HPDE6-E6E7 (cell line): ENCODE data around the gene ODF2L.

Experiments
- DNase-seq: peaks from one replicate; pipeline ENCODE4 v3.0.0; 2011; ENCODE audit warnings: missing footprints; ENCODE audit errors: extremely low spot score

Gene ODF2L, protein sequence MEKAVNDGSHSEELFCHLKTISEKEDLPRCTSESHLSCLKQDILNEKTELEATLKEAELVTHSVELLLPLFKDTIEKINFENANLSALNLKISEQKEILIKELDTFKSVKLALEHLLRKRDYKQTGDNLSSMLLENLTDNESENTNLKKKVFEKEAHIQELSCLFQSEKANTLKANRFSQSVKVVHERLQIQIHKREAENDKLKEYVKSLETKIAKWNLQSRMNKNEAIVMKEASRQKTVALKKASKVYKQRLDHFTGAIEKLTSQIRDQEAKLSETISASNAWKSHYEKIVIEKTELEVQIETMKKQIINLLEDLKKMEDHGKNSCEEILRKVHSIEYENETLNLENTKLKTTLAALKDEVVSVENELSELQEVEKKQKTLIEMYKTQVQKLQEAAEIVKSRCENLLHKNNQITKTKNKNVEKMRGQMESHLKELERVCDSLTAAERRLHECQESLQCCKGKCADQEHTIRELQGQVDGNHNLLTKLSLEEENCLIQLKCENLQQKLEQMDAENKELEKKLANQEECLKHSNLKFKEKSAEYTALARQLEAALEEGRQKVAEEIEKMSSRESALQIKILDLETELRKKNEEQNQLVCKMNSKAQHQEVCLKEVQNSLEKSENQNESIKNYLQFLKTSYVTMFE

DNA sequence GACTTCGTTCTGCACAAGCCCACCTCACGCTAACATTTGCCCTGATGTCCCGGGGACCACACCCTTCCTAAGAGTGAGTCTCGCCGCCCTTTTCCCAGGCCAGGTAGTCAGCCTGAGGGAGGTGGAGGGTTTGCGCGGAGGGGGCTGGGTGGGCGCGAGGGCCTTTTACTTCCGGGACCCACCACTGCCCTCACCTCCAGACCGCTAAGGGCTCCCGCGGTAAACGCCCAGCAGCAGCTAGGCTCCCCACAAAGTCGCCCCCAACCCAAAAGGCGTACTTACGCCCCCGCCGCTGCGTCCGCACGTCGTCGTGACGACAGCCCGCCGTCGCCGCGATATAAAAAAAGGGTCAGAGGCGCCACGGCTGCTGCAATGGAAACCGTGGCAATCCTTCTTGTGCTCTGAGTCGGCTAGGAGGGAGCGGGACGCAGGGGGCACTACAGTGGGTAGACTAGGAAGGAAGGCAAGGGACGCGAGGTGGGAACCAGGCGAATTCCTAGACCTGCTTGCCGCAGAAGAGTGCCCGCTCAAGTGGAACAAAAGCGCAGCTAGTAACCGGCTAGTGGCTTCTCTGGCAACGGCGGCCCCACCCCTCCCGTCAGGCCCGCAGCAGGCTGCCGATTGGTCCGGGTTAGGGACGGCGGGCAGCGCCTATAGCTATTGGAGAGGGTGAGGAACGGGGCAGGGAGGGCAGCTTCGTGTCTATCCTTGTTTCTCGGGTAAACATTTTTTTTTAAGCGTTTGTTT, at the start of gene ODF2L:
ODF2L (minus strand) TSS at position 573 of the 747 bp plus-strand sequence. CDS start 9,296 bp downstream, outside the sequence.
- peak; percentile 95 for DNase-seq

DNA sequence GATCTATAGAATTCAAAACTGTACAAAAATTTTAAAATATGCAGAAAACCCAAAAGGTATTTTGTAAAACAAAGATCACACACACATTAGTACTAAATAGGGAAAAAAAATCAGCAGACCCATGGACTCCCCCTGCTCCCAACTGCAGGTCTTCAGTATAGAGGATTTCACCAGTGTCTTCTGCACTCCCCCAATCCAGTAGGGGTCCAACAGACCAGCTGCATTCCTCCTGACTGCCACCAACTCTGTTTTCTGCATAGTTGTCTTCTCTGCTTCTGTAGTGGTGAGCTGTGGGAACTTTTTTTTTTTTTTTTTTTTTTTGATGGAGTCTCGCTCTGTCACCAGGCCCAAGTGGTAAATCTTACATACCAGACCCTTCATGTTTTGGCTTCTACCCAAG, 49.8 kb upstream of the ODF2L start:
- no peak for DNase-seq

DNA sequence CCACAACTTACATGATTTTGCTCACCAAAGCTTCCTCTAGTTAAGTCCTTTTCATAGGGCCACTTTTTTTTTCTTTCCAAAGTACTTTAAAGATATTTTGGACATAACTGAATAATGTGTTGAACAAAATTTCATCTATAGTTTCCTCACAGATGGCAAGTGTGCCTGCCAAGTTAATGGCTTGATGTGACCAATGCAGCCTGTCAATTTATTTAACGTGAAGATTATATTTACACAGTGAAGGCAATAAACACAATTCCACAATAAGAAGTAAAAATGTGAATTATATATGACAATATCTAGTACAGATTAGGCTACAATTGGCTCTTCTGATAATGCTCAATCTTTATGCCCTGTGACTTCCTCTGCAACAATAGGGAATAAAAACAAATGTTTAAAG, 45.9 kb upstream of the ODF2L start:
- no peak for DNase-seq

DNA sequence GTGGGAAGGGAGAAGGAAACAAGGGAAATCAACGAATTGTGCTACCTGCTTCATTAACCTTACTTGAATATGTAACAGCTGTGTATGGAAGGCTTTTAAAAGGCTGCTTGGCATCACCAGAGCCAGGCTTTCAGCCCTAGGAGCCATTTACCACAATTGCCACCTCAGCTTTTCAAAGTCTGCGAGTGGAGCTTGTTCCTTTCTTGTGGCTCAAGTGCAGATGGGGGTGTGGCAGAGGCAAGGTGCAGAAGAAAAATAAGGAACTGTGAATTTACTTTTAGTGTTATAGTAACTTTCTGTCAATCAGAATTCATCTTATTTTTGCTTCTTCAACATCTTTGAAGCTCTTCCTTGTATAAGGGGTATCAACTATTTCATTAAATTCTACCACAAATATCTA, 45.5 kb upstream of the ODF2L start:
- DNase-seq: no peak

DNA sequence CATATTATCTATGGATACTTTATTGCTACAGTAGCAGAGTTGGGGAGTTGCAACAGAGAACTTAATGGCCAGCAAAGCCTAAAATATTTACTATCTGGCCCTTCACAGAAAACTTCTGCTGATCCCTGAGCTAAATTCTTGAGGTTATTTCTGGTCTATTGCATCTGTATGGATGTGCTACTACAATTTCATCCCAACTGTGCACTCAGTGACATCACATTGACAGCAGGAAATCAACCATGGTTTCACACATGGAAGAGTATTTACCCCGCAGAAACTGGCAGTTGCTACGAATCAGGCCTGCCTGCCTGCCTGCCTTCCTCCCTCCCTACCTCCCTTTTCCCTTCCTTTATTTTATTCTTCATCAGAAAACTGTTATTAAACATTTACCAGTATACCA, 39.9 kb upstream of the ODF2L start:
- no peak for DNase-seq

DNA sequence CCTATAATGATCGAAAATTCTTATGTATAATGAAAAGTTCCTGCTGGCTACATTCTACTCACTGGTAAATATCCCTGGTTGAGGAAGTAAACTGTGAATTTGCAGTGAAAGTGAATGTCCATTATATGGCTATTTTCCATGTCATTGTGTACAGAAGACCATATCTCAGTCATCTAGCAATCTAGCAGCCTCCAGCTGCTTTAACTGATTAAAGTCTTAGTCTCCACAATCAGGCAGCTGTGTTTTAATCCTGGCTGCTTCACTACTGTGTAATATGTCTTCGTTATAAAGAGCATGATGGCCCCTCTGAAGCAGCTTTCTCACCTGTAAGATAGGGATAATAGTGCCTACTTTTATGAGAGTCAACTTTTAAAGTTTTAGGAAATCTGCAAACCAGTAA, 39.2 kb upstream of the ODF2L start:
- DNase-seq: no peak

DNA sequence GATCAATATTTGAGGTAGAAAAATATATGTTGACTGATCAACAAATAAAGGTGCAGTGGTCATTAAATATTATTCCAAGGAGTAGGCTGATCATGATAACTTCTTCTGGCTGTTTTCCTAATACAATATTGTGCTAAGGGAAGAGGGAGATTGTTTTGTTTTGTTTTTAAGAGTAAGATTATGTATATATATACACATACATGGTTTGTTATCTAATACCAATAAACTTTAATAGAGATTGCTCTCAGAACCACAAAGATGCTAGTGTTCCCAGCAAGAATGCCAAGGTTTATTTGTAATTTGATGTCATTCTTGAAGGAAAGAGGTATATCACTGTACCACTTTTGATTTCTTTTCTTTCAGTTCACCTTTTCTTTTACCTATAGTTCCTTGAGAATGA, 37.9 kb upstream of the ODF2L start:
- no peak for DNase-seq

DNA sequence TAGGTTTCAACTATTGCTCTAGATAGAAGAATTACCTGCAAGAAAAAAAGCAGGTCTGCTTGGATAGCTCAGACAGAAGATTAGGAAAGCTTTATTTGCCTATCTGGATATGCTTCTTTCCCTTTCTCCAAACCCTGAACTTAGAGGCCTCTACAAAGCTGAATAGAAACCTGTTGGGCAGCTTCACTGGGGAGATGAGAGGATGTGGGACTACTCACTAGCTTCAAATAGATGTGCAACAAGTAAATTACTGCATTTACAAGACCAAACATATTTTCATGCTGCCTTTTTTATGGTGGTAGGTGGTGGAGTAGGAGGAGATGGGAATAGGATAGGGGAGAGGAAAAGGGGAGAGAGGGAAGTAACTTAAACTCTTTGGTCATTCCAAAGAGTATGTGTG, 34.3 kb upstream of the ODF2L start:
- peak; percentile 49 for DNase-seq

DNA sequence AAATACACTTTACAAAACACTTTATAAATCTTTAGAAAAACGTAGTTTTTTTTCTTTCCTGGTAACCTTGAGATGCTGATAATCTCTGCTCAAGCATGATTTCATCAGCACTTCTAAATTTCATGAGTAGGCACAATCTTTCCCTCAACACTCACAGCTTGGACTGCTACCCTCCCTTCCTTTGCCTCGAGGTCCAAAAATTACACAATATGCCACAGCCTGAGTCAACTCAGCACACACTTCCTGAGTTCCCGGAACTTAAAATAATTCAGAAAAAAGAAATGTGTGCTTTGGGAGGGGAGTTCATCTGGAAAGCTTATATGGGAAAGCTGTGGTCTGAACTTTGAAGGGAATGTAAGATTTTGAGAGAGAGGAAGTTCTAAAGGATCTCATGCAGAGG, 33.7 kb upstream of the ODF2L start:
- DNase-seq: peak; percentile 79

DNA sequence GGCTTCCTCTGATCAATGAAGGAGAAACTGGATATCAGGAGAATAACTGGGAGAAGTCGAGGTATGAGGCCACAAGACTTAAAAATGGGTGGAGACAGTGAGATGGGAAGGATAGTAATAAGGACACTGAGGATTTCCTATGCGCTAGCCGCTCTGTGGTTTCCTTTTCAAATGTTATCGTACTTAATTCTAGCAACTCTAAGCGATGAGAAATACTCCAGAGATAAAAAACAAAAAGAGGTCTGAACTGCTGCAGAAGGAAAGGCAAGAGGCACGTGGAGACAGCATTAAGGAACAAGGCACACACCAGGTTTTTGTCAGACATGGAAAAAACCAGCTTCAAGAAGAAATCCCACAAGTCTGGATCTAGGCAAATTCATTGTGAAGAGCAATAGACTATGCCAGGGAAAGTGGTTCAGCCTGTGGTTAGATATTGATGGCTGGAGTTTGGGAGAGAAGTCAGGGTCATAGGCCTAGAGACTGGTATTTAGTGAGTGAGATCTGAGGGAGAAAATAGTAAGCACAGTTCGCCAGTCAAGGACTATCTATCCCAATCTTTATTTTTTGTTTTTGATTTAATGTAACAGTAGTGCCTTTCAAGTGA, 33.1 kb upstream of the ODF2L start:
- DNase-seq: no peak

DNA sequence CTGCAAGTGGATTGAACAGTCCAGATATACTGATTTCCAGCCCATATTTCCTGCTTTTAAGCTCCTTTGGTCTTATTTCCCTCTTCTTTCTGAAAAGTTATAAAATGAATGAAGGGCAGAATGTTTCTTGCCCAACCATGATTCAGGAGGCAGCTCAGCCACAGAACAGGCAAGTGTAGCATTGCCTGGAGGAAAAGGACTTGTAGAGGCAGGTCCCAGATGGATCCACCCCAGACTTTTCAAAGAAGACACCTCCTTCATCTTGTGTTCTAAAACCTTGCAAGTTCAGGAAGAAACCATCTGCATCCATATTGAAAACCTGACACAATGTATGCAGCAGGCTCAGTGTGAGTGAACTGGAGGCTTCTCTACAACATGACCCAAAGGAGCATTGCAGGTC, 27.8 kb upstream of the ODF2L start, which contains the start of gene CLCA2:
CLCA2 (plus strand) TSS at position 299 of the 400 bp plus-strand sequence; CDS start at position 376, 77 bp downstream.
- peak; percentile 73 for DNase-seq

DNA sequence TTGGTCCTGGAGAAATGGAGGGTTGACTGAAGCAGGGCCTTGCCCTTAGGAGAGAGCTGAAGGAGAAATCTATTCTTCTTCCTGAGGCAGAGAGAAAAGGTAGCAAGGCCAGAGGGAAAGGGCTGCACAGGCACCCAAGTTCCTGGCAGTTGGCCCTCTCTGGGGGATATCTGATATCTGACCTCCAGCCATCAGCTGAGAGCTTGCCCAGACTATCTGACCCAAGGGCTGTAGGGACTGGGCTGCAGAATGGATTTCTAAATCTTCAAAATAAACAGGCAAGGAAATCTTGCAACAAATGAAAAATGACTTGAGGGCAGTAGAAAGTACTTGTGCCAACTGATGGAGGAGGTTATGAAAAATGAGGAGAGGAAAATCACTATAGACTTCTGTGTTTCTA, 27.4 kb upstream of the ODF2L start:
- no peak for DNase-seq

DNA sequence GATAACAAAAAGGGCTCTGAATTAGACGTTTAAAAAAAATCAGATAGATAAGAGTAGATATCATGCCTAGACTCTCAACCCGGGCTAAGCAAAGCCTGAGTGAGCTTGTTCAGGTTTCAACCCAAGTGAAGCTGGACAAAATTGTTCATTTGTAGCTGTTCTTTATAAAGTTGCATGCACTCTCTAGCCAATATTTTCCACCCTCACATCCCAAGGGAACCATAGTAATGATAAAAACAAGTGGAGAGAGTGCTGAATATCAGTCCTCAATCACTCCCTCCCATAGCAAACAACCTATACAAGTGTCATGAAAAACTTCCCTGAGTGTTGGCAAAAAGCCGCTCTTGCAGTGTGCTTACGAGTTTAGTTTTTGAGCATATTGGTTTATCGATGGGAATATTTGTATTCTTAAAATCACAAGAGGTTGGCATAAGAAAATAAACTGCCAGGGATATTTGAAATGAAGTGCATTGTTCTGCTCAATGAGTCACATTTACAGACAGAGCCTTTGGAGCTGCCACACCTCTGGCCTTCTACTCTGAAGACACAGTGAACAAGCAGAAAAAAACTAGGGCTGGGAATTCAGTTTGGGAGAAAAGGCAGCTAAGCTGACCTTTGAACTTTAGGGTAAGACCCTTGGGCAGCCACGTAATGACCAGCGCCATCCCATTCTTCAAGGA, 25.6 kb upstream of the ODF2L start:
- peak; percentile 22 for DNase-seq

DNA sequence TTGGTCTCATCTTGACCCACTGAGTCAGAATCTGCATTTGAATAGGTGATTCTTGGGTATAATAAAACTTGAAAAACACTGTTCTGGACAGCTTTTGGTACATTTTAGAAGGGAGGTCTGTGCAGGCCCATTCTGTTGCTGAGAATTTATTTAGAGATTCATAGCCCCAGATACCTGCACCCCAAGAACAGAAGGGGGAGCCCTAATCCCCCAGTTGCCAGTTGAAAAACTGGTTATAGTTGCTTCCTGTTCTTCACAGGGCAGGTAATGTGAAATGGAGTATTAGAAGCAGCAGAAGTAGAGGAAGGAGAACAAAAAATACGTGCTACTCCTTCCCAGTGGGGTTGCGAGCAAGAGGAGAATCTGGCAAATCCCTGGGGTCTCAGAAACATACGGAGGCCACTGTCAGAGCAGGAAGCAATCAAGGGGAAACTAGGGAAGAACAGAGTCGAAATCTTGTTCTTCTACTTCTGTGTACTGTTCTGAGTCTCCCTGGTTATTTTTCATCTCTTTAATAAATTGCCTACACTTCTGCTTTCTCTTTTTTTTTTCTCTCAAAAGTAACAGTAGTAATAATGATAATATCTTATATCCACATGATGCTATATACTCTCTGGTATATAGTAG, 23.3 kb upstream of the ODF2L start:
- peak; percentile 52 for DNase-seq

DNA sequence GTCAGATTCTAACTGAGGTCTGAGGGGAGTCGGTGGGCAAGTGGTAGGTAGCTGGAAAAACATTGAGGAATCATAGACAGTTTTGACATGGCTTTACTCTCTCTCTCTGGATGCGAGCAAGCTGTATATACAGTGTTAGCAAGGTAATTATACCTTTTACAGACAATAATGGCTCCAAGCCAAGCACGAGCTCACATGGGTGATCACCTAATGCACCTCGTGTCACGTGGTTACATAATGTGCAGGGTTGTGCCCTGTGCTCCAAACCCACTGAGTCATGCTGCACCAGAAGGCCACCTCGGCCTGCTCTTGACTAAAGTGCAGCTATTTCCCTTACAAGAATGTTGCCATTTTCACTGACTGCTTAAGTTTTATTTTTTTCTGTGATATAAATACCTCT, 20.2 kb upstream of the ODF2L start:
- no peak for DNase-seq

DNA sequence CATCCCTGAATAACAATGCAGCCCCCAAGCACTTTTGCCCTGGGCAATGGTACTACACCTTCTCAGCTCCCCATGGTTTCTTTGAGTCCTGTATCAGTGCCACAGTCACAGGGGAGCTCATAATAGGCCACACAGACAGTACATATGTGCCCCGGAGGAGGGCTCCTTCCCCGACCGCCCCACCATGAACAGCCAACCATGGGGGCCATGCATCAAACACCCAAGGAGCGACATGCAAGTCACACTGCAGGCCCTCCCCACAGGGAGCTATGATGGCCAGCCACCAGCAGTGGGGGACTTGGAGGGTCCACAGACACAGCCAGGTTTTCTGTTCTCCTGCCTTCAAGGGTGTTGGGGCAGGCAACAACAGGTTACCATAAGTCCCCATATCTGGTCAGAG, 14.8 kb upstream of the ODF2L start:
- no peak for DNase-seq

DNA sequence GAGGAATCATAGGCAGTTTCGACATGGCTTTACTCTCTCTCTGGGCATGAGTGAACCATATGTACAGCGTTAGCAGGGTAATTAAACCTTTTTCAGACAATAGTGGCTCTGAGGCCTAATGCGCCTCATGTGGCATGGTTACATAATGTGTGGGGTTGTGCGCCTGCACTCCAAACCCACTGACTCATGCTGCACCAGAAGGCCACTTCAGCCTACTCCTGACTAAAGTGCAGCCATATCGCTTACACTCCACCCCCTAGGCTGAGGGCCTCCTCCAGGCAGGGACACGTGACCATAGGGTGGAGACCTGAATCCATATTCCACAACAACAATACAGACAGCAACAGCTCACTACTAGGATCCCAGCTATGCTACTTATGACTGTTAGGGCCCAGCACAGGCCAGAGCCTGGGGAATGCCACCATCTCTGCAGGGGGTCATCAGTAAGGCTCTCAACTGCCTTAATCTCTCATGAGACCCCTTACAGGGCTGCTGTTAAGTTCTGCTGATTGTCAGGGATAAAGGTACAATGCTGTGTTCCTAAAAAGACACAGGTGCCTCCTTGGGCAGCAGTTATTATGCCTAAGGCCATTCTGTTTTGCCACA, 13.4 kb upstream of the ODF2L start:
- no peak for DNase-seq

DNA sequence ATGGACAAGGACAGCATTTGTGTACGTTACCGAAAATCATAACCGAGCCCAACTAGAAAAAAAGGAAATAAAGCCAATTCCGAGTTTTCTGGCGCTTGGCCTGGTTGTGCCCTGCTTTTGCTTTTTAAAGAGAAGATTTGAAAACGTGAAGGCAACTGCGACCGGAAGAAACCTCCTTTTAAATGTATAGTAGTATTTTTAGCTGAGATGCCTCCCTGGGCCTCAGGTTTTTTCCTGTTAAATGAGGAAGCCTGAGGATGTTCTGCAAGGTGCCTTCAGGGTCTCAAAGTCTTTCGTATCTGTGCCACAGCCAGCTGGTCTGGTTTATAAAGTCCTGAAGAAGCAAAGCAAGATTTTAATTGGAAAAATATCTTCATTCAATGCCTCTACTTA, 371 bp upstream of the ODF2L start:
- no peak for DNase-seq

DNA sequence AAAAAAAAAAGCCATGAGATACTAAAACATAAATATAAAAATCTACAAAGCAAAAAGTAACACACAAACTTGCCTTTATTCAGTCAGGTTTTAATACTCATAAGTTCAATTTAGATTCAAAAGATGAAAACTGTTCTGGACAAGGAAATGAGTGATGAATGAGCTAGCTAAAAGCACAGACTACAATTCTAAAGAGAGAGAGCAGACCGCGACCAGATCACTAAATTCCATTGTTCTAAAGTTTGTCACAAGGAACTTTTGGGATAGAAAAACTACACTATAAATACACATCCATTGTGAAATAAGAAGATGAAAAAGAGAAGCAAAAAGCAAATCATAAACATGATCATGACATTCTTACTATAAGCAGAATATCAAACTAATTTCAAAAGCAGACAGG, 1.7 kb downstream of the ODF2L start:
- no peak for DNase-seq

DNA sequence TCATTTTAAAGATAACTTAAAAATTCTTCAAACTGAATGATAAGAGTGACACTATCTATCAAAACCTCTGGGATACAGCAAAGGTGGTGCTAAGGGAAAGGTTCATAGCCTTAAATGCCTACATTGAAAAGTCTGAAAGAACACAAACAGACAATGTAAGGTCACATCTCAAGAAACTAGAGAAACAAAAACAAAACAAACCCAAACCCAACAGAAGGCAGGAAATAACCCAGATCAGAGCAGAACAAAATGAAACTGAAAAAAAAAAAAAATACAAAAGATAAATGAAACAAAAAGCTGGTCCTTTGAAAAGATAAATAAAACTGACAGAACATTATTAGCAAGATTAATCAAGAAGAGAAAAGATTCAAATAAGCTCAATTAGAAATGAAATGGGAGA, 6.8 kb downstream of the ODF2L start:
- DNase-seq: no peak

DNA sequence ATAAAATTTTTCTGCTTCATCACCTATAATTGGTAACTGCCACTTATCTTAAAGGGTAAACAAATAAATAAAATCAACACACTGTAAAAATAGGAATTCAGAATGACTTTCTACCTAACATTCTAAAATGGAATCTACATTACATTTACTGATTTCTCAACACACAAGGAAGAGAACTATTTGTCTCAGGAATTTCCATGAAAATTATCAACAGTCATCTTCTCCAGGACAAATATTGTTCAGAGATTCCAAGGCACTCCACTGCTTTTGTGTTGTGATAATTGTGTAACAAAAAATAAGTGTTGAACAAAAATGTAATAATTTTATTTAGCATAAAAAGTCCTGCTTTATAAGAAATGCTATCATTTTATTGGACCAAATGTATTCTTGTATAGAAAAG, 7.3 kb downstream of the ODF2L start:
- no peak for DNase-seq
